HepG2 (cell line): Measurements from ENCODE around the gene IGF2BP3. TPM values are rescaled to one million over a fixed set of nuclear protein-coding genes. Genes with fewer than 3 reads are reported as not detected.

Experiments
- ARNTL ChIP-seq: sonication (generic); formaldehyde crosslinking; IDR thresholded peaks from 2 replicates; pipeline ENCODE4 v1.4.0; 2020; ENCODE audit warnings: mild to moderate bottlenecking, missing genetic modification reagents
- FOXK2 ChIP-seq: fragments of 450-650 bp; IDR thresholded peaks from 2 replicates; pipeline ENCODE4 v1.6.1; 2016
- MYNN ChIP-seq: sonication (generic); formaldehyde crosslinking; IDR thresholded peaks from 2 replicates; pipeline ENCODE4 v1.4.0; 2020; ENCODE audit warnings: mild to moderate bottlenecking, low read depth, missing genetic modification reagents
- PCBP2 ChIP-seq: fragments of 200-400 bp; formaldehyde crosslinking; optimal IDR thresholded peaks from 2 replicates; pipeline ENCODE3; 2018; ENCODE audit warnings: low read length, low read depth; ENCODE audit not compliant: poor library complexity, severe bottlenecking
- REXO4 ChIP-seq: sonication (generic); formaldehyde crosslinking; IDR thresholded peaks from 2 replicates; pipeline ENCODE4 v1.8.0; 2022; ENCODE audit warnings: missing genetic modification reagents, mild to moderate bottlenecking, borderline replicate concordance
- SIN3A ChIP-seq: IDR thresholded peaks from 2 replicates; pipeline ENCODE4 v1.6.1; 2011; ENCODE audit warnings: low read depth, mild to moderate bottlenecking, control low read depth, low read length, borderline replicate concordance
- ZFP37 ChIP-seq: sonication (generic); formaldehyde crosslinking; IDR thresholded peaks from 2 replicates; pipeline ENCODE4 v1.4.0; 2020; ENCODE audit warnings: missing genetic modification reagents, borderline replicate concordance
- ZNF44 ChIP-seq: sonication (generic); formaldehyde crosslinking; IDR thresholded peaks from 2 replicates; pipeline ENCODE4 v1.5.1; 2020; ENCODE audit warnings: mild to moderate bottlenecking, missing genetic modification reagents
- ZNF629 ChIP-seq: sonication (generic); formaldehyde crosslinking; conservative IDR thresholded peaks from 2 replicates; pipeline ENCODE4 v1.5.0; 2020; ENCODE audit warnings: missing genetic modification reagents
- ZNF652 ChIP-seq: IDR thresholded peaks from 2 replicates; pipeline ENCODE4 v1.6.1; 2016; ENCODE audit warnings: low read depth, borderline replicate concordance
- ZNF672 ChIP-seq: sonication (generic); formaldehyde crosslinking; IDR thresholded peaks from 2 replicates; pipeline ENCODE4 v1.8.1; 2022; ENCODE audit warnings: missing genetic modification reagents
- ZNF761 ChIP-seq: sonication (generic); formaldehyde crosslinking; conservative IDR thresholded peaks from 2 replicates; pipeline ENCODE4 v1.4.0; 2020; ENCODE audit warnings: mild to moderate bottlenecking, missing genetic modification reagents
- polyA plus RNA-seq, 8 experiments: library from polyadenylated mRNA; depleted of rRNA in 3 of 8; stranded (reverse) in 7 of 8; unstranded in 1 of 8; fragments of >200 nt; fragmentation: Illumina TruSeq in 4 of 8; extraction: Trizol in 4 of 8; gene quantifications; 2 replicates each; pipeline versions ENCODE4 v1.2.1 to v1.2.3, GENCODE V29; 2011 to 2016; ENCODE audit warnings: low read depth in 4 of 8, missing spikeins in 1 of 8, mixed read lengths in 1 of 8; ENCODE audit not compliant: insufficient read depth in 1 of 8
- total RNA-seq, 5 experiments: library from RNA; depleted of rRNA; stranded (reverse); fragments of >200 nt; fragmentation: Illumina TruSeq; extraction: Trizol; gene quantifications; 2 replicates each; pipeline ENCODE4 v1.2.3, GENCODE V29; 2016; ENCODE audit warnings: low read depth in 1 of 5
- TF ChIP-seq, protein P1 (sequence below): sonication (generic); formaldehyde crosslinking; IDR thresholded peaks from 2 replicates; pipeline ENCODE4 v1.4.0; 2020; ENCODE audit warnings: missing genetic modification reagents
- TF ChIP-seq, protein P2 (sequence below): sonication (generic); formaldehyde crosslinking; IDR thresholded peaks from 2 replicates; pipeline ENCODE4 v1.9.0; 2021; ENCODE audit warnings: missing genetic modification reagents, borderline replicate concordance
- TF ChIP-seq, protein P3 (sequence below): sonication (generic); formaldehyde crosslinking; IDR thresholded peaks from 2 replicates; pipeline ENCODE4 v1.4.0; 2020; ENCODE audit warnings: missing genetic modification reagents, borderline replicate concordance
- TF ChIP-seq, protein P4 (sequence below): sonication (generic); formaldehyde crosslinking; IDR thresholded peaks from 2 replicates; pipeline ENCODE4 v1.5.1; 2020; ENCODE audit warnings: mild to moderate bottlenecking, missing genetic modification reagents, moderate library complexity
- TF ChIP-seq, protein P5 (sequence below): sonication (generic); formaldehyde crosslinking; IDR thresholded peaks from 2 replicates; pipeline ENCODE4 v1.8.1; 2022; ENCODE audit warnings: mild to moderate bottlenecking, missing genetic modification reagents
- TF ChIP-seq, protein P6 (sequence below): sonication (generic); formaldehyde crosslinking; IDR thresholded peaks from 2 replicates; pipeline ENCODE4 v1.4.0; 2020; ENCODE audit warnings: missing genetic modification reagents, mild to moderate bottlenecking, borderline replicate concordance

IGF2BP3 gene
- total and polyA plus RNA-seq, 2 of the 13 experiments (the other 11 are each of a cell fraction or from before 2014, with no cell fraction given), result 37.7 to 39.5 TPM

DNA sequence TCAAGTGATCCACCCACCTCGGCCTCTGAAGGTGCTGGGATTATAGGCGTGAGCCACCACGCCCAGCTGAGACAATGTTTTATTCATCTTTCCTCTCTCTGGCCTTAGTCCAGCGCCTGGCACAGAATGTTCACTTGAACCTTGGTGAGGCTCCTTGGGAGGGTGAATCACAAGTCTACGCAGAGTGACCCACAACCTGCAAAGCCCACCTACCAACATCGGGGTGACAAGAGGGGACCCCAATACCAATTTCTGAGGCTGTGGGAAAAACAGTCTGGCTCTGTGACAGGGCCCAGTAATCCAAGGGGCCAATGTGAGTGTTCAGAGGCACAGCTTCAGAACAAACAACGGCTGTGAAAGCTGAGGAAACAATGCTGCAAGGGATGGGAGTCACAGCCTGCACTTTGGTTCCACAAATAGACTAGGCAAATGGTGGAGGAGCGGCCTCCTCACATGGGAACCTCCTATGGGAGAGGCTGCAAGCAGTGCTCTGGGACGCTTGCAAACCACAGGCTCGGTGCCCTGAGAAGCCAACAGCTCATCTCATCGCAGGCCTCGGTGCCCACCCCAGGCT lies 176.7 kb downstream of the IGF2BP3 start (continued):
- no peak for TF ChIP-seq SIN3A
- peak; percentile 63; the same call in 1 of the 2 replicates for TF ChIP-seq ZNF761 (CRISPR knock-in tag)
- no peak for TF ChIP-seq ZFP37
- TF ChIP-seq ZNF652 (CRISPR knock-in tag), result peak; percentile 20; the same call in 1 of the 2 replicates
- TF ChIP-seq ARNTL (CRISPR knock-in tag), result peak; percentile 44; the same call in 1 of the 2 replicates
- TF ChIP-seq, protein P1, sequence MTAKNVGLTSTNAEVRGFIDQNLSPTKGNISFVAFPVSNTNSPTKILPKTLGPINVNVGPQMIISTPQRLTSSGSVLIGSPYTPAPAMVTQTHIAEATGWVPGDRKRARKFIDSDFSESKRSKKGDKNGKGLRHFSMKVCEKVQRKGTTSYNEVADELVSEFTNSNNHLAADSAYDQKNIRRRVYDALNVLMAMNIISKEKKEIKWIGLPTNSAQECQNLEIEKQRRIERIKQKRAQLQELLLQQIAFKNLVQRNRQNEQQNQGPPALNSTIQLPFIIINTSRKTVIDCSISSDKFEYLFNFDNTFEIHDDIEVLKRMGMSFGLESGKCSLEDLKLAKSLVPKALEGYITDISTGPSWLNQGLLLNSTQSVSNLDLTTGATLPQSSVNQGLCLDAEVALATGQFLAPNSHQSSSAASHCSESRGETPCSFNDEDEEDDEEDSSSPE, result no peak; the same call in 1 of the 2 replicates
- TF ChIP-seq PCBP2, result no peak
- 0 out of 2 replicates have a peak, but pooled peaks have one; percentile 56 for TF ChIP-seq ZNF629 (CRISPR knock-in tag)
- no peak; the same call in 1 of the 2 replicates for TF ChIP-seq ZNF44 (CRISPR knock-in tag)
- TF ChIP-seq, protein P2, sequence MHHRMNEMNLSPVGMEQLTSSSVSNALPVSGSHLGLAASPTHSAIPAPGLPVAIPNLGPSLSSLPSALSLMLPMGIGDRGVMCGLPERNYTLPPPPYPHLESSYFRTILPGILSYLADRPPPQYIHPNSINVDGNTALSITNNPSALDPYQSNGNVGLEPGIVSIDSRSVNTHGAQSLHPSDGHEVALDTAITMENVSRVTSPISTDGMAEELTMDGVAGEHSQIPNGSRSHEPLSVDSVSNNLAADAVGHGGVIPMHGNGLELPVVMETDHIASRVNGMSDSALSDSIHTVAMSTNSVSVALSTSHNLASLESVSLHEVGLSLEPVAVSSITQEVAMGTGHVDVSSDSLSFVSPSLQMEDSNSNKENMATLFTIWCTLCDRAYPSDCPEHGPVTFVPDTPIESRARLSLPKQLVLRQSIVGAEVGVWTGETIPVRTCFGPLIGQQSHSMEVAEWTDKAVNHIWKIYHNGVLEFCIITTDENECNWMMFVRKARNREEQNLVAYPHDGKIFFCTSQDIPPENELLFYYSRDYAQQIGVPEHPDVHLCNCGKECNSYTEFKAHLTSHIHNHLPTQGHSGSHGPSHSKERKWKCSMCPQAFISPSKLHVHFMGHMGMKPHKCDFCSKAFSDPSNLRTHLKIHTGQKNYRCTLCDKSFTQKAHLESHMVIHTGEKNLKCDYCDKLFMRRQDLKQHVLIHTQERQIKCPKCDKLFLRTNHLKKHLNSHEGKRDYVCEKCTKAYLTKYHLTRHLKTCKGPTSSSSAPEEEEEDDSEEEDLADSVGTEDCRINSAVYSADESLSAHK (CRISPR knock-in tag), result no peak
- no peak for TF ChIP-seq MYNN
- TF ChIP-seq, protein P3, sequence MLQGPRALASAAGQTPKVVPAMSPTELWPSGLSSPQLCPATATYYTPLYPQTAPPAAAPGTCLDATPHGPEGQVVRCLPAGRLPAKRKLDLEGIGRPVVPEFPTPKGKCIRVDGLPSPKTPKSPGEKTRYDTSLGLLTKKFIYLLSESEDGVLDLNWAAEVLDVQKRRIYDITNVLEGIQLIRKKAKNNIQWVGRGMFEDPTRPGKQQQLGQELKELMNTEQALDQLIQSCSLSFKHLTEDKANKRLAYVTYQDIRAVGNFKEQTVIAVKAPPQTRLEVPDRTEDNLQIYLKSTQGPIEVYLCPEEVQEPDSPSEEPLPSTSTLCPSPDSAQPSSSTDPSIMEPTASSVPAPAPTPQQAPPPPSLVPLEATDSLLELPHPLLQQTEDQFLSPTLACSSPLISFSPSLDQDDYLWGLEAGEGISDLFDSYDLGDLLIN (CRISPR knock-in tag), result no peak
- TF ChIP-seq, protein P4, sequence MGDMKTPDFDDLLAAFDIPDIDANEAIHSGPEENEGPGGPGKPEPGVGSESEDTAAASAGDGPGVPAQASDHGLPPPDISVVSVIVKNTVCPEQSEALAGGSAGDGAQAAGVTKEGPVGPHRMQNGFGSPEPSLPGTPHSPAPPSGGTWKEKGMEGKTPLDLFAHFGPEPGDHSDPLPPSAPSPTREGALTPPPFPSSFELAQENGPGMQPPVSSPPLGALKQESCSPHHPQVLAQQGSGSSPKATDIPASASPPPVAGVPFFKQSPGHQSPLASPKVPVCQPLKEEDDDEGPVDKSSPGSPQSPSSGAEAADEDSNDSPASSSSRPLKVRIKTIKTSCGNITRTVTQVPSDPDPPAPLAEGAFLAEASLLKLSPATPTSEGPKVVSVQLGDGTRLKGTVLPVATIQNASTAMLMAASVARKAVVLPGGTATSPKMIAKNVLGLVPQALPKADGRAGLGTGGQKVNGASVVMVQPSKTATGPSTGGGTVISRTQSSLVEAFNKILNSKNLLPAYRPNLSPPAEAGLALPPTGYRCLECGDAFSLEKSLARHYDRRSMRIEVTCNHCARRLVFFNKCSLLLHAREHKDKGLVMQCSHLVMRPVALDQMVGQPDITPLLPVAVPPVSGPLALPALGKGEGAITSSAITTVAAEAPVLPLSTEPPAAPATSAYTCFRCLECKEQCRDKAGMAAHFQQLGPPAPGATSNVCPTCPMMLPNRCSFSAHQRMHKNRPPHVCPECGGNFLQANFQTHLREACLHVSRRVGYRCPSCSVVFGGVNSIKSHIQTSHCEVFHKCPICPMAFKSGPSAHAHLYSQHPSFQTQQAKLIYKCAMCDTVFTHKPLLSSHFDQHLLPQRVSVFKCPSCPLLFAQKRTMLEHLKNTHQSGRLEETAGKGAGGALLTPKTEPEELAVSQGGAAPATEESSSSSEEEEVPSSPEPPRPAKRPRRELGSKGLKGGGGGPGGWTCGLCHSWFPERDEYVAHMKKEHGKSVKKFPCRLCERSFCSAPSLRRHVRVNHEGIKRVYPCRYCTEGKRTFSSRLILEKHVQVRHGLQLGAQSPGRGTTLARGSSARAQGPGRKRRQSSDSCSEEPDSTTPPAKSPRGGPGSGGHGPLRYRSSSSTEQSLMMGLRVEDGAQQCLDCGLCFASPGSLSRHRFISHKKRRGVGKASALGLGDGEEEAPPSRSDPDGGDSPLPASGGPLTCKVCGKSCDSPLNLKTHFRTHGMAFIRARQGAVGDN (CRISPR knock-in tag), result peak; percentile 81
- TF ChIP-seq, protein P5, sequence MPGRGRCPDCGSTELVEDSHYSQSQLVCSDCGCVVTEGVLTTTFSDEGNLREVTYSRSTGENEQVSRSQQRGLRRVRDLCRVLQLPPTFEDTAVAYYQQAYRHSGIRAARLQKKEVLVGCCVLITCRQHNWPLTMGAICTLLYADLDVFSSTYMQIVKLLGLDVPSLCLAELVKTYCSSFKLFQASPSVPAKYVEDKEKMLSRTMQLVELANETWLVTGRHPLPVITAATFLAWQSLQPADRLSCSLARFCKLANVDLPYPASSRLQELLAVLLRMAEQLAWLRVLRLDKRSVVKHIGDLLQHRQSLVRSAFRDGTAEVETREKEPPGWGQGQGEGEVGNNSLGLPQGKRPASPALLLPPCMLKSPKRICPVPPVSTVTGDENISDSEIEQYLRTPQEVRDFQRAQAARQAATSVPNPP (CRISPR knock-in tag), result peak; percentile 62; the same call in 1 of the 2 replicates
- TF ChIP-seq, protein P6, sequence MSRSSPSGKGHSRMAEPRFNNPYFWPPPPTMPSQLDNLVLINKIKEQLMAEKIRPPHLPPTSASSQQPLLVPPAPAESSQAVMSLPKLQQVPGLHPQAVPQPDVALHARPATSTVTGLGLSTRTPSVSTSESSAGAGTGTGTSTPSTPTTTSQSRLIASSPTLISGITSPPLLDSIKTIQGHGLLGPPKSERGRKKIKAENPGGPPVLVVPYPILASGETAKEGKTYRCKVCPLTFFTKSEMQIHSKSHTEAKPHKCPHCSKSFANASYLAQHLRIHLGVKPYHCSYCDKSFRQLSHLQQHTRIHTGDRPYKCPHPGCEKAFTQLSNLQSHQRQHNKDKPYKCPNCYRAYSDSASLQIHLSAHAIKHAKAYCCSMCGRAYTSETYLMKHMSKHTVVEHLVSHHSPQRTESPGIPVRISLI, result peak; percentile 66; the same call in 1 of the 2 replicates
- TF ChIP-seq FOXK2, result no peak
- TF ChIP-seq ZNF672 (CRISPR knock-in tag), result no peak
- no peak for TF ChIP-seq REXO4 (CRISPR knock-in tag)
